Stomach (tissue), 9 donors: ENCODE data around the gene MAPK4. TPM values are rescaled to one million over a fixed set of nuclear protein-coding genes. Genes with fewer than 3 reads are reported as not detected.

ENCODE experiments used
- DNase-seq, 2 donors: peaks; one replicate each; pipeline versions ENCODE4 v3.0.0 to v3.0.0-alpha.2; 2013 to 2019
- H3K27ac ChIP-seq, 5 donors: fragments of 200-600 bp in 4 of 5; sonication (generic) in 4 of 5; one replicate each; pipeline ENCODE4 v1.5.1; 2013 to 2019; ENCODE audit warnings: mild to moderate bottlenecking in 1 of 5, moderate library complexity in 1 of 5
- H3K27me3 ChIP-seq, 3 donors: fragments of 200-600 bp; sonication (generic); one replicate each; pipeline ENCODE4 v1.5.1; 2017 to 2019; ENCODE audit warnings: mixed run types in 1 of 3
- H3K36me3 ChIP-seq, 4 donors: fragments of 200-600 bp; sonication (generic); 1 replicate in 3 of 4; 2 replicates in 1 of 4; pipeline ENCODE4 v1.5.1; 2016 to 2019
- H3K4me1 ChIP-seq, 4 donors: fragments of 200-600 bp; sonication (generic); one replicate each; pipeline ENCODE4 v1.5.1; 2016 to 2019
- H3K4me3 ChIP-seq, 4 donors: fragments of 200-600 bp; sonication (generic) in 3 of 4; one replicate each; pipeline ENCODE4 v1.5.1; 2016 to 2019; ENCODE audit warnings: mild to moderate bottlenecking in 1 of 4
- H3K9me3 ChIP-seq, 4 donors: fragments of 200-600 bp; sonication (generic); one replicate each; pipeline ENCODE4 v1.5.1; 2016 to 2019
- CTCF ChIP-seq, 7 experiments: fragments of 450-650 bp in 4 of 7; fragments of 200-600 bp in 3 of 7; sonication (generic) in 3 of 7; IDR thresholded peaks; one replicate each; pipeline ENCODE4 v1.5.1; 2016 to 2019; ENCODE audit warnings: antibody characterized with exemption in 7 of 7, control low read depth in 2 of 7, mild to moderate bottlenecking in 1 of 7
- EP300 ChIP-seq: sonication (generic); formaldehyde crosslinking; IDR thresholded peaks from one replicate; pipeline ENCODE4 v1.6.1; 2017; ENCODE audit warnings: antibody characterized with exemption
- POLR2A ChIP-seq, 4 donors: fragments of 450-650 bp; IDR thresholded peaks; one replicate each; pipeline ENCODE4 v1.6.1; 2016; ENCODE audit warnings: antibody characterized with exemption in 4 of 4, control low read depth in 2 of 4, mild to moderate bottlenecking in 1 of 4, moderate library complexity in 1 of 4
- POLR2AphosphoS5 ChIP-seq, 3 donors: sonication (generic); formaldehyde crosslinking; IDR thresholded peaks; one replicate each; pipeline ENCODE4 v1.6.1; 2016; ENCODE audit warnings: antibody characterized with exemption in 3 of 3
- WGBS, 5 donors: extraction: QIAGEN DNeasy Blood & Tissue Kit in 3 of 5; methylation state at CpG; one replicate each; pipeline versions ENCODE4 v1.1.5 to v1.1.7; 2013 to 2018; 5-methylcytosine and 5-hydroxymethylcytosine counted together
- intact Hi-C: fragments of 100-400 bp; cut with DNase I; formaldehyde crosslinking; loops from one replicate; pipeline ENCODE4 v1.15.1; 2023; ENCODE audit warnings: low total_unique reads
- polyA plus RNA-seq, 3 donors: library from polyadenylated mRNA; stranded (reverse); fragments of 200-250 nt; gene quantifications; one replicate each; pipeline ENCODE4 v1.2.3, GENCODE V29; 2013
- total RNA-seq, 5 donors: library from RNA; depleted of rRNA; stranded (reverse); fragments of >200 nt; gene quantifications; one replicate each; pipeline versions ENCODE4 v1.1.0 to v1.2.3, GENCODE V29; 2014 to 2016
- donor health status: healthy with polysubstance abuse.
- donor health status: Bipolar disorder and iron deficiency.
- donor health status: healthy.

The MAPK4 gene
- total and polyA plus RNA-seq, 8 donors, result 0.19 to 86.0 (median 4.2) TPM

- H3K4me1 ChIP-seq, result peaks cover 0 to 10% (median 3%) of the 10 kb centered on the region in 4 donors
- H3K27ac ChIP-seq, result no peak overlapping the region
- no peaks in the 10 kb centered on the region for H3K9me3 ChIP-seq
- TF ChIP-seq CTCF (IDR thresholded peaks at IDR 0.05) (no peak), POLR2A (IDR thresholded peaks at IDR 0.05) (no peak)
- H3K27me3 ChIP-seq, result no peaks in the 10 kb centered on the region
- no peaks in the 10 kb centered on the region for H3K36me3 ChIP-seq
- no peak for DNase-seq
- intact Hi-C loops, result no loop called here
- H3K4me3 ChIP-seq, result no peak overlapping the region
- 76 to 100% (median 91%) methylated on average over 2 of the region's 2 CpGs for WGBS, 5 donors
Measured at GRCh38 chr18:50642439-50642838, 82.6 kb downstream of the MAPK4 start.

- H3K27ac ChIP-seq, result no peak overlapping the region
- WGBS, 5 donors, result 72 to 86% (median 76%) methylated on average over 1 of the region's 1 CpG
- TF ChIP-seq EP300 (no peak), CTCF (IDR thresholded peaks at IDR 0.05) (no peak), POLR2A (IDR thresholded peaks at IDR 0.05) (no peak), POLR2AphosphoS5 (IDR thresholded peaks at IDR 0.05) (no peak)
- H3K9me3 ChIP-seq, result no peaks in the 10 kb centered on the region
- H3K27me3 ChIP-seq, result no peaks in the 10 kb centered on the region
- intact Hi-C loops, result no loop called here
- H3K36me3 ChIP-seq, result no peaks in the 10 kb centered on the region
- H3K4me1 ChIP-seq, result peaks cover 0 to 10% (median under 1%) of the 10 kb centered on the region in 4 donors
- no peak for DNase-seq
- no peak overlapping the region for H3K4me3 ChIP-seq
Measured at GRCh38 chr18:50644146-50644545, 84.3 kb downstream of the MAPK4 start.

- H3K9me3 ChIP-seq, result no peaks in the 10 kb centered on the region
Measured at GRCh38 chr18:50644807-50645206, 84.9 kb downstream of the MAPK4 start.

GRCh38 chr18:50647237-50647636, 87.3 kb downstream of the MAPK4 start:
- H3K27ac ChIP-seq, result peak overlapping the region in 1 of 5 donors; percentile 83
- WGBS, 5 donors, result 65 to 81% (median 73%) methylated on average over 7 of the region's 7 CpGs

More at GRCh38 chr18:50644807-50645206, 84.9 kb downstream of the MAPK4 start:
- intact Hi-C loops, result no loop called here
- Histone ChIP-seq H3K36me3 (no peaks in the 10 kb centered on the region), H3K27me3 (no peaks in the 10 kb centered on the region), H3K27ac (no peak overlapping the region), H3K4me1 (peaks cover 0 to 15% (median 2%) of the 10 kb centered on the region in 4 donors), H3K4me3 (no peak overlapping the region)
- TF ChIP-seq POLR2AphosphoS5 (IDR thresholded peaks at IDR 0.05), result no peak
- TF ChIP-seq CTCF (IDR thresholded peaks at IDR 0.05), result peak in 1 of 7 experiments; percentile 6
- WGBS, 5 donors, result 63 to 71% (median 69%) methylated on average over 10 of the region's 10 CpGs
- DNase-seq, result peak in 1 of 2 donors; percentile 37

More at GRCh38 chr18:50647237-50647636, 87.3 kb downstream of the MAPK4 start:
- no peak overlapping the region for H3K4me3 ChIP-seq
- intact Hi-C loops, result no loop called here
- TF ChIP-seq POLR2AphosphoS5 (IDR thresholded peaks at IDR 0.05) (no peak), CTCF (IDR thresholded peaks at IDR 0.05) (no peak), POLR2A (IDR thresholded peaks at IDR 0.05) (no peak), EP300 (no peak)
- H3K36me3 ChIP-seq, result no peaks in the 10 kb centered on the region
- peaks cover 0 to 15% (median 6%) of the 10 kb centered on the region in 4 donors for H3K4me1 ChIP-seq
- no peaks in the 10 kb centered on the region for H3K27me3 ChIP-seq
- no peaks in the 10 kb centered on the region for H3K9me3 ChIP-seq
- no peak for DNase-seq
